D721Med (cell line): Measurements from ENCODE around the gene SPRING1.

ENCODE experiments used
- DNase-seq: peaks from one replicate; pipeline ENCODE4 v3.0.0; 2011; ENCODE audit warnings: low spot score; ENCODE audit not compliant: insufficient read length
- FAIRE-seq: peaks from 2 replicates; lab custom pipeline; 2011; peaks lifted over from hg19 to GRCh38; lab: Jason Lieb, UNC
- CTCF ChIP-seq: IDR thresholded peaks from 2 replicates; pipeline ENCODE4 v1.5.1; 2012; ENCODE audit warnings: mild to moderate bottlenecking, control low read depth; ENCODE audit not compliant: insufficient read depth; ENCODE audit errors: missing control alignments

Gene SPRING1

GRCh38 chr12:116739381-116739887 lies 1.6 kb upstream of the SPRING1 start:
- no peak for TF ChIP-seq CTCF
- no peak for FAIRE-seq
- no peak for DNase-seq

- DNase-seq (no peak), FAIRE-seq (no peak)
- TF ChIP-seq CTCF, result no peak
These were observed 701 bp downstream of the SPRING1 start for GRCh38 chr12:116736962-116737773.

DNA sequence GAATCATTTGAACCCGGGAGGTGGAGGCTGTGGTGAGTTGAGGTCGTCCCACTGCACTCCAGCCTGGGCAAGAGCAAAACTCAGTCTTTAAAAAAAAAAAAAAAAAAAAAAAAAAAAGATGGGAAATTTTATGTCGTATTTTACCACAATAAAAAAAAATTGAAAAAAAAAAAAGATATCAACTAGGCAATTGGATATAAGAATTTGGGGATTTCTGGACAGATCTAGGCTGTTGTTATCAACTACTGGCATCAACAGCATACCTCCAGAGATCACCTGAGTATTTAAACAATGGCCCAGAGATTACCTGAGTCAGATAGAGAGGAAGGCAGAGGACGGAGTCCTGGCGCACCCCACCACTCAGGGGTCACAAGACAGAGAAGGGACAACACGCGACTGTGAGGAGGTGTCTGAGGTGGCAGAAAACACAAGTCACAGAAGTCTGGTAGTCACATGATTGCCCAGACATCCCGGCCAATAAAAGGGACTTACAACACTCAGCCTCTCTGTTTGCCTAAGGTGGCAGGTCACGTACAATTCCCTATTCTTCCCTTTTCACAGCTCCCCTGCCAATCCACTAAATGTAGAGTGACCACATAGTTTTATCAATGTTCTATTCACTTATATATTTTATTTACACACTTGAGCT lies 1.8 kb downstream of the SPRING1 start:
- no peak for TF ChIP-seq CTCF
- FAIRE-seq, result no peak
- DNase-seq, result no peak

- FAIRE-seq (no peak), DNase-seq (no peak)
- TF ChIP-seq CTCF, result no peak
These were observed 2.8 kb downstream of the SPRING1 start for GRCh38 chr12:116735084-116735483.

DNA sequence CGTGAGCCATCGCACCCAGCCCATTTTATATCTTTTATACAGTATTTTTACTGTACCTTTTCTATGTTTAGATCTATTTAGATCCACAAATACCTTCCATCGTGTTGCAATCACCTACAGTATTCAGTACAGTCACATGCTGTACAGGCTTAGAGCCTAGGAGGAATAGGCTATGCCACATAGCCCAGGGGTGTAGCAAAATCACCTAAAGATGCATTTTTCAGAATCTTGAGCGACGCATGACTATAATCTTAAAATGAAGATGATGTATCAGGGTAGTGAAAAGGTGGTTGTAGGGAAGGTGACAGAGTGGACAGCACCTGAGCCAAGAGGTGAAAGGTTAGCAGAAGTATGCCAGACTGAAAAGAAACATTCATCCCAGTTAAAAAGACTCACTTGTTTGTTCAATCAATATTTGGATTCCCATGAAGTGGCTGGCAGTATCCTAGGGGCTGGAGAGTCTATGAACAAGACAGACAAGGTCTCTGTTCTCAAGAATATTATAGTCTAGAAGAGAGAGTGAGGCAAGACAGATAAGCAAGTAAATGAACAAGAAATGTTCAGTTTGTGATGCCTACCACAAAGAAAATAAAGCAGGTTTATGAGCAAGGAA lies 3.6 kb downstream of the SPRING1 start:
- no peak for TF ChIP-seq CTCF
- no peak for FAIRE-seq
- DNase-seq, result no peak

- TF ChIP-seq CTCF, result no peak
- no peak for DNase-seq
- FAIRE-seq, result no peak
These were observed 6.1 kb downstream of the SPRING1 start for GRCh38 chr12:116731801-116732200.
